GM21528 (cell line): Measurements from ENCODE around the gene SCARB1.
A peak's percentile ranks its signal among the peaks of the same experiment; 100 is the strongest.
"Not testable (repeated sequence)": the region's sequence is repeated elsewhere in the genome, so short reads cannot be mapped to it uniquely, and the experiment has no call there.

ENCODE experiments used
- ATAC-seq: cut with Tn5 transposase; IDR thresholded peaks from one replicate; pipeline ENCODE4 v1.9.1; 2021; ENCODE audit warnings: mild to moderate bottlenecking, moderate library complexity; ENCODE audit not compliant: unreplicated experiment, low FRiP score

SCARB1 gene, protein sequence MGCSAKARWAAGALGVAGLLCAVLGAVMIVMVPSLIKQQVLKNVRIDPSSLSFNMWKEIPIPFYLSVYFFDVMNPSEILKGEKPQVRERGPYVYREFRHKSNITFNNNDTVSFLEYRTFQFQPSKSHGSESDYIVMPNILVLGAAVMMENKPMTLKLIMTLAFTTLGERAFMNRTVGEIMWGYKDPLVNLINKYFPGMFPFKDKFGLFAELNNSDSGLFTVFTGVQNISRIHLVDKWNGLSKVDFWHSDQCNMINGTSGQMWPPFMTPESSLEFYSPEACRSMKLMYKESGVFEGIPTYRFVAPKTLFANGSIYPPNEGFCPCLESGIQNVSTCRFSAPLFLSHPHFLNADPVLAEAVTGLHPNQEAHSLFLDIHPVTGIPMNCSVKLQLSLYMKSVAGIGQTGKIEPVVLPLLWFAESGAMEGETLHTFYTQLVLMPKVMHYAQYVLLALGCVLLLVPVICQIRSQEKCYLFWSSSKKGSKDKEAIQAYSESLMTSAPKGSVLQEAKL

GRCh38 chr12:124863416-124864325 is at the start of gene SCARB1:
TSS of gene SCARB1 (minus strand) at chr12:124863864. CDS start at chr12:124863720, 144 bp downstream.
- ATAC-seq, result peak; percentile 75

DNA sequence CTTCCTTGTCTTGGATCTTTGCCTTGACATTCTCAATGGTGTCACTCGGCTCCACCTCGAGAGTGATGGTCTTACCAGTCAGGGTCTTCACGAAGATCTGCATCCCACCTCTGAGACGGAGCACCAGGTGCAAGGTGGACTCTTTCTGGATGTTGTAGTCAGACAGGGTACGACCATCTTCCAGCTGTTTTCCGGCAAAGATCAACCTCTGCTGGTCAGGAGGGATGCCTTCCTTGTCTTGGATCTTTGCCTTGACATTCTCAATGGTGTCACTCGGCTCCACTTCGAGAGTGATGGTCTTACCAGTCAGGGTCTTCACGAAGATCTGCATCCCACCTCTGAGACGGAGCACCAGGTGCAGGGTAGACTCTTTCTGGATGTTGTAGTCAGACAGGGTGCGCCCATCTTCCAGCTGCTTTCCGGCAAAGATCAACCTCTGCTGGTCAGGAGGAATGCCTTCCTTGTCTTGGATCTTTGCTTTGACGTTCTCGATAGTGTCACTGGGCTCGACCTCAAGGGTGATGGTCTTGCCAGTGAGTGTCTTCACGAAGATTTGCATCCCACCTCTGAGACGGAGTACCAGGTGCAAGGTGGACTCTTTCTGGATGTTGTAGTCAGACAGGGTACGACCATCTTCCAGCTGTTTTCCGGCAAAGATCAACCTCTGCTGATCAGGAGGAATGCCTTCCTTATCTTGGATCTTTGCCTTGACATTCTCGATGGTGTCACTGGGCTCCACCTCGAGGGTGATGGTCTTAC is 49.0 kb upstream of the SCARB1 start:
- ATAC-seq, result not testable (repeated sequence)

DNA sequence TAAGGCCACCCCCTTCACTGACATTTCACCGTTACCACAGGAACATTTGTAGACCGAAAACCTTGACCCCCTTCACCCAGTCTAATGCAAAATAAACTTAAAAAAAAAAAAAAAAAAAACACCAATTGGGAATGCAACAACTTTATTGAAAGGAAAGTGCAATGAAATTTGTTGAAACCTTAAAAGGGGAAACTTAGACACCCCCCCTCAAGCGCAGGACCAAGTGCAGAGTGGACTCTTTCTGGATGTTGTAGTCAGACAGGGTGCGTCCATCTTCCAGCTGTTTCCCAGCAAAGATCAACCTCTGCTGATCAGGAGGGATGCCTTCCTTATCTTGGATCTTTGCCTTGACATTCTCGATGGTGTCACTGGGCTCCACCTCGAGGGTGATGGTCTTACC is 47.9 kb upstream of the SCARB1 start:
- not testable (repeated sequence) for ATAC-seq

DNA sequence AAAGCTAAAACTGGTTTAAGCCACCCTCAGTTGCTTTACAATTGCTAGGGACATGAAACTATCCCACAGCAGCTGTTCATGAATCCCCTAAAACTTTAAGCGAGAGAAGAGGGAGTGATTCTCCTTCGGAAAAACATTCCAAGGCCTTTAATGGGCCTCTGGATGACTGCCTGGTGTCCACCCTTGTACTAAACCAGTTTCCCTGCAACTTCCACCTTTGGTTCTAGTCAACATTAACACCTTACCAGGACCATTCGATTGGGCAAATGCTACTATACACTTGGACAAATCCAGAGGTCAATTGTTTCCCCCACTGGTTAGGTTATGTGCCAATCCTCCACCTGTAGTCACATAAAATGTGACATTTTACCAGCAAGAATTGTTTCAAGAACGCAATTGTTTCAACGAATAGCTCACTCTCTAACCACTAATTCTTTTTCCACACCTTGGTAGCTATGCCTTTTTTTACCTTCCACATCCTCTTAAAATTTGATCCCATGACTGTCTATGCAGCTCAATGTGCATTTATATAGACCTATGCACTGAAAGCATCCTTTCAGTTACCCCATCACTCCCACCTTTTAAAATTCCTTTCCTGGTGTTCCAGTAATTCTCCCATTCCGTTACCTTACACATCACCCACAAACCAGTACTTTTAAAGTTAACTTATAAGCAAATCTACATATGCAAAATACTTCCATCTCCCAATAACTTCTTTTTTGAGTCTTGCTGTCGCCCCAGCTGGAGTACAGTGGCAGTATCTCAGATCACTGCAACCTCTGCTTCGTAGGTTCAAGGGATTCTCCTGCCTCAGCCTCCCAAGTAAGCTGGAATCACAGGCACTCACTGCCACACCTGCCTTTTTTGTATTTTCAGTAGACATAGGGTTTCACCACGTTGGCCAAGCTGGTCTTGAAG is 47.2 kb upstream of the SCARB1 start:
- ATAC-seq, result no peak

GRCh38 chr12:124909831-124910560 is 46.3 kb upstream of the SCARB1 start:
- ATAC-seq, result no peak

GRCh38 chr12:124906606-124907261 is 43.1 kb upstream of the SCARB1 start:
- peak; percentile 53 for ATAC-seq

GRCh38 chr12:124904306-124905098 is 40.8 kb upstream of the SCARB1 start:
- no peak for ATAC-seq

DNA sequence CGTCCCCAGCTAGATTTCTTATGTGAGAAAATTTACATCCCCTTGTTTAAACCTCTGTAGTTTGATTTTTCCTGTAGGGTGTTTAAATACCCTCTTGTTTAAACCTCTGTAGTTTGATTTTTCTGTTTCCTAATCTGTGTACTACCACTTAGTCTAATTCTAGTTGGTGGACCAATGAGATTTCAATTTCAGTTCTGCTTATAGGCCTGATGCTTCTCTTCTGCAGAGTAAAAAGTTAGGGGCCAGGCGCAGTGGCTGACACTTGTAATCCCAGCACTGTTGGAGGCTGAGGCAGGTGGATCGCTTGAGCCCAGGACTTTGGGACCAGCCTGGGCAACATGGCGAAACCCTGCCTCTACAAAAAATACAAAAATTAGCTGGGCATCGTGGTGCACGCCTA is 39.3 kb upstream of the SCARB1 start:
- ATAC-seq, result peak; percentile 40

DNA sequence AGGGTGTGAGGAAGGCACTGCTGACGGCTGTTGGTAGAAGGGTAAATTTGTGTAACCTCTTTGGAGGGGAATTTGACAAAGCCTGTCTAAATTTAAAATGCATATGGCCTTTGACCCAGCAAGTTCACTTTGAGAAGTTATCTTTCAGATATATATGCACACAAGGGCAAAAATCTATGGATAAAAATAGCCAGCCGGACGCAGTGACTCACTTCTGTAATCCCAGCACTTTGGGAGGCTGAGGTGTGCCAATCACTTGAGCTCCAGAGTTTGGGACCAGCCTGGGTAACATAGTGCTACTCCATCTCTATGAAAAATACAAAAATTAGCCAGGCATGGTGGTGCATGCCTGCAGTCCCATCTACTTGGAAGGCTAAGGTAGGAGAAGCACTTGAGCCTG is 37.3 kb upstream of the SCARB1 start:
- no peak for ATAC-seq

- not testable (repeated sequence) for ATAC-seq
These were observed 36.7 kb upstream of the SCARB1 start for GRCh38 chr12:124900345-124900795.

- no peak for ATAC-seq
These were observed 35.2 kb upstream of the SCARB1 start for GRCh38 chr12:124898923-124899294.

GRCh38 chr12:124898200-124898922 is 34.7 kb upstream of the SCARB1 start:
- ATAC-seq, result no peak

GRCh38 chr12:124896461-124896860 is 32.8 kb upstream of the SCARB1 start:
- ATAC-seq, result no peak

GRCh38 chr12:124893792-124894516 is 30.3 kb upstream of the SCARB1 start:
- peak; percentile 62 for ATAC-seq

DNA sequence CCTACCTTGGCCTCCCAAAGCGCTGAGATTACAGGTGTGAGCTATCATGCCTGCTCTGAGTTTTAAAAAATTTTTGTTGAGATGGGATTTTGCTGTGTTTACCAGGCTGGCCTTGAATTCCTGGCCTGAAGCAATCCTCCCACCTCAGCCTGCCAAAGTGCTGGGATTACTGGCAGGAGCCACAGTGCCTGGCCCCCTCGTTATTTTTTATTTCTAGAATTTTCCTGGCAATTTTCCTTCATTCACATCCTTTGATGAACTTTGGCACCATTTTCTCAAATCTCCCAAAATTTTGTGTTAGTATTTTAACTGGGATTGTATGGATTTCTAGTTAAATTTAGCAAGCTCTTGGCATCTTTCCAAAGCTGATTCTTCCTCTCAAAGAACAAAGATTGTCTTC is 24.6 kb upstream of the SCARB1 start:
- no peak for ATAC-seq

GRCh38 chr12:124887766-124888165 is 24.1 kb upstream of the SCARB1 start:
- not testable (repeated sequence) for ATAC-seq
